GM18951 (cell line): ENCODE data around the gene TARM1.

Experiments used
- POLR2A ChIP-seq: IDR thresholded peaks from 4 replicates; pipeline ENCODE4 v1.6.1; 2011; ENCODE audit warnings: mild to moderate bottlenecking; ENCODE audit not compliant: insufficient read length, insufficient read depth; ENCODE audit errors: extremely low read depth
- in situ Hi-C: fragments of 300-500 bp; cut with MboI; formaldehyde crosslinking; loops from one replicate; pipeline ENCODE4 v1.12.0; 2022; ENCODE audit warnings: low sequenced_read_pairs, mixed read lengths, inconsistent platforms; ENCODE audit not compliant: unreplicated experiment

The TARM1 gene

GRCh38 chr19:54035215-54036178 is 45.7 kb downstream of the TARM1 start:
- in situ Hi-C loops: no loop called here
- TF ChIP-seq POLR2A: no peak

DNA sequence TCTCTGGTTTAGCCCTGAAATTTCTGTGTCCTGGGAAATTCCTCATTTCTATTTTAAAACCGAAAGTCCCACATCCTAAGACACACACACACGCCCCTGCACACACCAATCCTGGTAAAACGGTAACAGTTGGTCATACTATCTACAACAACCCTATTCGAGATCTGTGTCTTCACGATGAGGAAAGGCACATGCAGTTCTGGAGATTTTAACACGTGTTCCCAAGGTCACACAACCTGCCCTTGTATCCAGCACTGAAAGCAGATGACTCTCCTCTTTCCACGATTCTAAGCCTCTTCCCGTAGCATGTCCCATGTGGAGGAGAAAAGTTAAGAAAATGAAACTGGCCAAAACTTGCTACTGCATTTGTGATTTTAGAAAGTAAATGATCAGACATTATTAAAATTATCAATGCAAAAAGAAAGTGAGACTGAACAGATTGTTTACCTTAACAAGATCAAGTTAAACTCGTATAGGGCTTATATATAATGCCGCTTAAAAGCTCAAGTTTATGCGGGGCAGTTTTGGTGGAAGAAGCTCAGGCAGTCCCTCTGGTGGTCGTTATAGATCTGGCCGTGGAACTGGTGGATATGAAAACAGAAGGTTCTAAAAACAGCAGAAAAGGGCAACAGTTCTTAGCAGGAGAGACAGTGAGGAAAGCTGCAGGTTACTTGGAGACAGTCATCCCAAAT is 50.1 kb downstream of the TARM1 start:
- no peak for TF ChIP-seq POLR2A
- in situ Hi-C loops: no loop called here

DNA sequence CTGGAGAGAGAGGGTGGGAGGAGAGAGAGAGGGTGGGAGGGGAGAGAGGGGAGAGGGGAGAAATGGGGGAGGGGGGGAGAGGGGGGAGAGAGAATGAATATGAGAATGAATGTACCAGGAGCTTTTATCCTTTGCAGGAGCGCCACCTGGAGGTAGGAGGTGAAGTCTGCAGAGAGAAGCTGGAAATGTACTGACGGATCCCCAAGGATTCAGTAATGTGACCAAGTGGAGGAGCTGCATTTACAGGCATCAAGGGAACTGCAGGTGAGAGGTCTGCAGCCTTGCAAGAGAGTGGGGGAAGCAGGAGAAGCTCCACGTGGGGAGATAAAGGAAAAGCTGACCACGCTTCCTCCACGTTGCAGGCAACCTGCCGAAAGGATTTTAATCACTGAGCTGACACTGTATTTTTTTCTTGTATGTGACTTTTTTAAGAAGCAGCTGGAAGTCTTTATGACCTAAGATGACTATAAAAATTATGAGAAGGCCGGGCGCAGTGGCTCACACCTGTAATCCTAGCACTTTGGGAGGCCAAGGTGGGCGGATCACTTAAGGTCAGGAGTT is 51.2 kb downstream of the TARM1 start:
- no peak for TF ChIP-seq POLR2A
- in situ Hi-C loops: no loop called here

- no peak for TF ChIP-seq POLR2A
- in situ Hi-C loops: no loop called here
Observed at GRCh38 chr19:54029301-54029700, 51.9 kb downstream of the TARM1 start.

DNA sequence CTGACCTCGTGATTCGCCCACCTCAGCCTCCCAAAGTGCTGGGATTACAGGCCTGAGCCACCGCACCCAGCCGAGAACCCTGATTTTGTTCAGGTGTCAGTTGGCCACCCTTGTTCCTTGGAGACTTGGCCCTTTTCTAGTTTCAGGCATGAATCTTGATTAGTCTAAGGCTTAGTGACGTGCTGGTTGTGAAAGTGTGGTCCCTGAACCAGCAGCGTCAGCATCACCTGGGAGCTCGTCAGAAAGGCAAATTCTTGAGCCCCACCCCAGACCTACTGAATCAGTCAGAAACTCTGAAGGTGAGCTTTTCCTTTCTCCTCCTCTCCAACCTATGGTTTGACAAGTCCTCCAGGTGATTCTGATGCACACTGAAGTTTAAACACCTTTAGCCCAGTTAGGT is 54.5 kb downstream of the TARM1 start:
- in situ Hi-C loops: no loop called here
- no peak for TF ChIP-seq POLR2A

GRCh38 chr19:54024660-54025059 is 56.5 kb downstream of the TARM1 start:
- in situ Hi-C loops: no loop called here
- no peak for TF ChIP-seq POLR2A

- TF ChIP-seq POLR2A: no peak
- in situ Hi-C loops: no loop called here
Observed at GRCh38 chr19:54023191-54023590, 58.0 kb downstream of the TARM1 start.

- TF ChIP-seq POLR2A: no peak
- in situ Hi-C loops: no loop called here
Observed at GRCh38 chr19:54021932-54022331, 59.2 kb downstream of the TARM1 start.

DNA sequence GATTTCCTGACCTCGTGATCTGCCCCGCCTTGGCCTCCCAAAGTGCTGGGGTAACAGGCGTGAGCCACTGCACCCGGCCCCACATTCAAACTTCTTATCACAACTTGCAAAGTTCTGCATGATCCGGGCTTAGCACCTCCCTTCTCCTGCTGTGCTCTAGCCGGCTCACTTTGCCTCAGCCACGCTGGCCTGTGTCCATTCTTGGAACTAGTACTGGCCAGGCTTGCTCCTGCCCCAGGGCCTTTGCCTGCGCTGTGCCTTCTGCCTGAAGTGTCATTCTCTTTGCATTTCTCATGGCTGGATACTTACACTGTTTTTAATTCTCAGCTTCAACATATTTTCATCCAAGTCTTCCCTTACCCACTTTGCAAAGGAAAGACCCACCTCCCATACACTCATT is 59.8 kb downstream of the TARM1 start:
- no peak for TF ChIP-seq POLR2A
- in situ Hi-C loops: no loop called here
